Caco-2 (cell line): ENCODE results near the gene BABAM2. TPM values are rescaled to one million over a fixed set of nuclear protein-coding genes. Genes with fewer than 3 reads are reported as not detected.

Source experiments
- BruUV-seq: library from RNA; stranded (reverse); fragments of 400-500 nt; replicated peaks from 2 replicates; lab custom pipeline; 2021; lab: Mats Ljungman, UMichigan
- CTCF ChIA-PET: fragments of 300-600 bp; sonication (Branson Sonifier 250); formaldehyde crosslinking; loops from one replicate; lab custom pipeline; 2022; ENCODE audit warnings: antibody characterized with exemption; lab: Charles Lee
- POLR2A ChIA-PET: fragments of 300-600 bp; sonication (Branson Sonifier 250); formaldehyde crosslinking; loops from one replicate; lab custom pipeline; 2022; ENCODE audit warnings: antibody characterized with exemption; lab: Charles Lee
- DNase-seq, 2 experiments: peaks; one replicate each; pipeline versions ENCODE4 v3.0.0 to v3.0.0-alpha.2; 2020 to 2022
- H3K27me3 ChIP-seq: replicated peaks from 2 replicates; pipeline ENCODE4 v1.6.0; 2011; ENCODE audit warnings: low read length; ENCODE audit not compliant: control insufficient read depth, insufficient read depth
- H3K36me3 ChIP-seq: 2 replicates; pipeline ENCODE4 v1.5.1; 2011; ENCODE audit warnings: low read length; ENCODE audit not compliant: control insufficient read depth, insufficient read depth
- H3K4me1 ChIP-seq: fragments of 250-450 bp; sonication (Bioruptor Pico); 2 replicates; pipeline ENCODE4 v1.5.1; 2020; ENCODE audit warnings: mild to moderate bottlenecking
- H3K4me3 ChIP-seq: 2 replicates; pipeline ENCODE4 v1.5.1; 2011; ENCODE audit warnings: low read depth, mild to moderate bottlenecking, control low read depth, low read length
- H3K9me3 ChIP-seq: fragments of 250-450 bp; sonication (Bioruptor Pico); 2 replicates; pipeline ENCODE4 v1.5.1; 2020; ENCODE audit warnings: mild to moderate bottlenecking, moderate library complexity
- H3K27ac Mint-ChIP-seq: one replicate; pipeline ENCODE4 v1.8.0; 2022; ENCODE audit warnings: mixed read lengths; ENCODE audit not compliant: unreplicated experiment
- H3K27me3 Mint-ChIP-seq: one replicate; pipeline ENCODE4 v1.8.0; 2022; ENCODE audit warnings: mixed read lengths; ENCODE audit not compliant: insufficient read depth, unreplicated experiment
- H3K36me3 Mint-ChIP-seq: one replicate; pipeline ENCODE4 v1.8.0; 2022; ENCODE audit warnings: mild to moderate bottlenecking, mixed read lengths; ENCODE audit not compliant: insufficient read depth, unreplicated experiment
- H3K4me1 Mint-ChIP-seq: one replicate; pipeline ENCODE4 v1.8.0; 2022; ENCODE audit warnings: low read depth, mixed read lengths; ENCODE audit not compliant: unreplicated experiment
- H3K4me3 Mint-ChIP-seq: one replicate; pipeline ENCODE4 v1.8.0; 2022; ENCODE audit warnings: mild to moderate bottlenecking, moderate library complexity, mixed read lengths; ENCODE audit not compliant: unreplicated experiment
- H3K9me3 Mint-ChIP-seq: one replicate; pipeline ENCODE4 v1.8.0; 2022; ENCODE audit warnings: mixed read lengths; ENCODE audit not compliant: unreplicated experiment
- intact Hi-C: fragments of 100-400 bp; cut with micrococcal nuclease; formaldehyde crosslinking; loops from one replicate; pipeline ENCODE4 v1.10.0; 2022; ENCODE audit not compliant: unreplicated experiment
- total RNA-seq: library from RNA; stranded (reverse); gene quantifications from 2 replicates; pipeline ENCODE4 v1.2.3, GENCODE V29; 2022
- TF ChIP-seq, protein P1 (sequence below), 2 experiments: fragments of 200-600 bp in 1 of 2; IDR thresholded peaks; 1 replicate in 1 of 2; 2 replicates in 1 of 2; pipeline versions ENCODE4 v1.5.1 to v1.8.0; 2011 to 2022; ENCODE audit warnings: antibody characterized with exemption in 1 of 2, control low read depth in 1 of 2, inconsistent platforms in 1 of 2, low read depth in 1 of 2, low read length in 1 of 2, mild to moderate bottlenecking in 1 of 2, moderate library complexity in 1 of 2; ENCODE audit not compliant: insufficient read depth in 1 of 2, severe bottlenecking in 1 of 2, unreplicated experiment in 1 of 2

The BABAM2 gene
- total RNA-seq, 1 experiment from 2014 or later = 57.3 TPM

DNA sequence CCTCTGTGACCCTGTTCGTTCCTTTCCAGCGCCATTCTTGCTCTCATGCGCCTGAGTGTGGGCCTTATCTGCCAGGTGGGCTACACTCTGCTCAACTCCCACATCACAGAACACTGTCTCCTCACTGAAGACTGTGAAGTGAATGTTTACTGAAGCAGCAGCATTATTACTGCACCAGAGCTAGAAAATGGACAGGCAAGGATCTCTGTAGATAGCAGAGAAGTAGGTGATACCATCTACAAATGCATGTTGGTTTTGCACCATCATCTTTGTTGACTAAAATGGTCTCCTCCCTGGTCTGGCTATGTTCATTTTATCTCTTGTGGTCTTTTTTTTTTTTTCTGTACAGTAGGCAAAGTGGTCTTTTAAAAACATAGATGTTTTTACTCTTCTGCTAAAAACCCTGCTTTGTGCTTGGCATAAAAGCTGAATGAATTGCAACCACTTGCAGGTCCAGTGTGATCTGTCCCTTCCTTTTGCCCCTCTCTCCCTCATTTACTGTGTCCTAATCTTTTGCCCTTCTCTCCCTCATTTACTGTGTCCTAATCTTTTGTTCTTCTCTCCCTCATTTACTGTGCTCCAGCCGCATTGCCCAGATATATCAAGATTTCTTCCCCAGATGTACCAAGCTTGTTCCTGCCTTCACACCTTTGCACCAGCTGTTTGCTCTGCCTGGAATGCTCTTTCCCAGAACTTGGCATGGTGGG lies 35.4 kb downstream of the BABAM2 start:
- H3K4me3 Mint-ChIP-seq = no peak overlapping the region
- H3K4me1 ChIP-seq = peaks cover 27% of the 10 kb centered on the region
- no peaks in the 10 kb centered on the region for H3K36me3 ChIP-seq
- no peak overlapping the region for H3K4me3 ChIP-seq
- no TSS peak for BruUV-seq
- DNase-seq = no peak
- H3K36me3 Mint-ChIP-seq = peaks cover 6% of the 10 kb centered on the region
- no peak overlapping the region for H3K27ac Mint-ChIP-seq
- TF ChIP-seq, protein P1, sequence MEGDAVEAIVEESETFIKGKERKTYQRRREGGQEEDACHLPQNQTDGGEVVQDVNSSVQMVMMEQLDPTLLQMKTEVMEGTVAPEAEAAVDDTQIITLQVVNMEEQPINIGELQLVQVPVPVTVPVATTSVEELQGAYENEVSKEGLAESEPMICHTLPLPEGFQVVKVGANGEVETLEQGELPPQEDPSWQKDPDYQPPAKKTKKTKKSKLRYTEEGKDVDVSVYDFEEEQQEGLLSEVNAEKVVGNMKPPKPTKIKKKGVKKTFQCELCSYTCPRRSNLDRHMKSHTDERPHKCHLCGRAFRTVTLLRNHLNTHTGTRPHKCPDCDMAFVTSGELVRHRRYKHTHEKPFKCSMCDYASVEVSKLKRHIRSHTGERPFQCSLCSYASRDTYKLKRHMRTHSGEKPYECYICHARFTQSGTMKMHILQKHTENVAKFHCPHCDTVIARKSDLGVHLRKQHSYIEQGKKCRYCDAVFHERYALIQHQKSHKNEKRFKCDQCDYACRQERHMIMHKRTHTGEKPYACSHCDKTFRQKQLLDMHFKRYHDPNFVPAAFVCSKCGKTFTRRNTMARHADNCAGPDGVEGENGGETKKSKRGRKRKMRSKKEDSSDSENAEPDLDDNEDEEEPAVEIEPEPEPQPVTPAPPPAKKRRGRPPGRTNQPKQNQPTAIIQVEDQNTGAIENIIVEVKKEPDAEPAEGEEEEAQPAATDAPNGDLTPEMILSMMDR (IDR thresholded peaks at IDR 0.05; ENCODE audit: insufficient read depth in 1 of 2, low read depth in 1 of 2, low read length in 1 of 2, severe bottlenecking in 1 of 2, unreplicated experiment in 1 of 2) = no peak
- H3K27me3 ChIP-seq = no peaks in the 10 kb centered on the region
- H3K9me3 Mint-ChIP-seq = no peaks in the 10 kb centered on the region
- intact Hi-C loops = loop anchor here (5.0 kb wide), 1 partner anchor 174 kb away; no protein-coding TSS in a partner anchor
- H3K4me1 Mint-ChIP-seq = peaks cover 9% of the 10 kb centered on the region
- H3K9me3 ChIP-seq = no peaks in the 10 kb centered on the region
- ChIA-PET CTCF (no interaction called here), POLR2A (no interaction called here)
- H3K27me3 Mint-ChIP-seq = no peaks in the 10 kb centered on the region

DNA sequence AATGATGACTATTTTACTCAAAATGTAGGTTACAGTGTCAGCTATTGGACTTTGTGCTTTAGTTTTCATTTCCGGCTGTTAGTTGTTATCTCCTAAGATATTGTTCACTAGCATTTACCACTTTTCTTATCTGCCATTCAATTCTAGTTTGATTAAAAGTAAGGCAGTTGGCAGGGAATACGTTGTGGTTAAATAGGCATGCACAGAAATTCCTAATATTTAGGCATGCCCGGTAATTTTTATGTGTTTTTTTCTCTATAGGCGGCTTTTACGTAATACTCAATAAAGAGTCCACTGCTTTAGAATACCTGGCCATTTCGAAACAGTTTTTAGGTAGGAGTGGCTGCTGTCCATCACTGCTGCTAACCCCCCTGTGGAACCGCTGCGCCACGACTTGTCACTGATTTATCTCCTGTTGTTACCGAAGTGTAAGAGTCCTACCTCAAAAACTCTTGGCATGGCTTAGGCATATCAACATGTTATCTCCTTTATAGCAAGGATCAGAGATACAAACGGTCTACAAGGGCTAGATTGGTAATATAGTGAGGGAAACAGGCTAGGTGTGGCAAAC lies 39.5 kb downstream of the BABAM2 start:
- Mint-ChIP-seq H3K9me3 (no peaks in the 10 kb centered on the region), H3K36me3 (peaks cover 6% of the 10 kb centered on the region), H3K4me3 (peak overlapping the region; percentile 68), H3K27ac (peak overlapping the region; percentile 65), H3K27me3 (no peaks in the 10 kb centered on the region), H3K4me1 (peaks cover 31% of the 10 kb centered on the region)
- peak; percentile 67 to 87 for DNase-seq
- ChIA-PET CTCF (interaction anchor here (0.6 kb wide), 1 partner anchor 637 kb away, joined by 5 read pairs; no protein-coding TSS in a partner anchor), POLR2A (interaction anchor here (0.6 to 0.7 kb wide), 2 partner anchors 178 to 187 kb away, joined by 3 read pairs; no protein-coding TSS in a partner anchor)
- no TSS peak for BruUV-seq
- intact Hi-C loops = loop anchor here (2.0 to 5.0 kb wide), 4 partner anchors 39 to 462 kb away; partner anchors contain the start of genes BABAM2, FOSL2 and RBKS
- peak overlapping the region; percentile 23 for H3K4me3 ChIP-seq
- peaks cover 44% of the 10 kb centered on the region for H3K4me1 ChIP-seq
- no peaks in the 10 kb centered on the region for H3K27me3 ChIP-seq
- no peaks in the 10 kb centered on the region for H3K36me3 ChIP-seq
- no peaks in the 10 kb centered on the region for H3K9me3 ChIP-seq
- TF ChIP-seq, protein P1 (IDR thresholded peaks at IDR 0.05; ENCODE audit: insufficient read depth in 1 of 2, low read depth in 1 of 2, low read length in 1 of 2, severe bottlenecking in 1 of 2, unreplicated experiment in 1 of 2) = no peak

DNA sequence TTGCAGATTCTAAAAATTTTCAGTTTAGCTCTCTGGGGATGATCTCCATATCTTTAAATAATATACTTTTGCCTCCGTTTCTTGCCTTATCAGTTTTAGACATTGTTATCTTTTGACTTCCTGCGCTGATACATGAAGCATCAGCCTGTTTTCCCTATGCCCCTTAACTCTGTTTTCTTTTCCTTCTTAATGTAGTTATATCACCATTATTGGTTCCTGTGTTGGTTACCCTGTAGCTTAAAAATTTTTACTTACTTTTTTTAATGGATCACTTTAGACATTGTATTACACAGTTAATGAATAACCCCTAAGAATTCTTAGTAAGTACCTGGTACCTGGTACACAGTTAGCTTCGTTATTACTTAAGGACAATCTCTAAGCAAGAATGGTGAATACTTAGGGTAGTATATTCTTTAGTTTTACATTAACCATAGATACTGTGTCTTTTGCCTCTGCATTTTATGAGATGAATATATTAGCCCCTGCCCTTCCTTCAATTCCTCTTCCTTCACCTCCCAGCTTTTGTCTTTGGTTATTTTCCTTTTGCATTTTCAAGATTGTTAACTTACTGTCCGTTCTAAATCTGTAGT lies 40.9 kb downstream of the BABAM2 start:
- BruUV-seq = no TSS peak
- Mint-ChIP-seq H3K9me3 (no peaks in the 10 kb centered on the region), H3K36me3 (peaks cover 6% of the 10 kb centered on the region), H3K4me3 (peak overlapping the region; percentile 11), H3K4me1 (peaks cover 24% of the 10 kb centered on the region), H3K27ac (peak overlapping the region; percentile 24), H3K27me3 (no peaks in the 10 kb centered on the region)
- ChIA-PET POLR2A (interaction anchor here (0.6 kb wide), 2 partner anchors 460 to 468 kb away, joined by 3 to 5 read pairs; no protein-coding TSS in a partner anchor), CTCF (interaction anchor here (0.5 kb wide), 1 partner anchor 88 kb away, joined by 3 read pairs; no protein-coding TSS in a partner anchor)
- Histone ChIP-seq H3K9me3 (no peaks in the 10 kb centered on the region), H3K4me3 (no peak overlapping the region), H3K36me3 (no peaks in the 10 kb centered on the region), H3K27me3 (no peaks in the 10 kb centered on the region), H3K4me1 (peaks cover 40% of the 10 kb centered on the region)
- no peak for DNase-seq
- TF ChIP-seq, protein P1 (IDR thresholded peaks at IDR 0.05; ENCODE audit: insufficient read depth in 1 of 2, low read depth in 1 of 2, low read length in 1 of 2, severe bottlenecking in 1 of 2, unreplicated experiment in 1 of 2) = no peak
- intact Hi-C loops = loop anchor here (2.0 to 5.0 kb wide), 3 partner anchors 41 to 461 kb away; partner anchors contain the start of genes BABAM2, FOSL2 and RBKS
